GM12878 (cell line): Measurements from ENCODE around the gene IRF2BPL. TPM values are rescaled to one million over a fixed set of nuclear protein-coding genes. Genes with fewer than 3 reads are reported as not detected.

Experiments used
- ATAC-seq: fragments of 200-7000 bp; cut with Tn5 transposase; 3 replicates; pipeline ENCODE4 v1.9.1; 2020; ENCODE audit warnings: mild to moderate bottlenecking, moderate library complexity
- BruUV-seq: library from RNA; stranded (reverse); fragments of 400-500 nt; replicated peaks from 2 replicates; lab custom pipeline; 2021; lab: Mats Ljungman, UMichigan
- CTCF ChIA-PET: fragments of 300-600 bp; sonication (Branson Sonifier 250); formaldehyde crosslinking; extraction: SDS; loops from one replicate; lab custom pipeline; 2021; ENCODE audit warnings: inconsistent platforms; lab: Yijun Ruan, JAX
- POLR2A ChIA-PET: fragments of 350-600 bp; formaldehyde crosslinking; extraction: SDS; loops from one replicate; lab custom pipeline; 2021; ENCODE audit warnings: inconsistent platforms; lab: Charles Lee
- RAD21 ChIA-PET: fragments of 300-600 bp; sonication (Branson Sonifier 250); formaldehyde crosslinking; loops from one replicate; lab custom pipeline; 2023; ENCODE audit warnings: antibody characterized with exemption; ENCODE audit not compliant: unreplicated experiment; lab: Charles Lee
- SMC1A ChIA-PET: fragments of 300-600 bp; sonication (Branson Sonifier 250); formaldehyde crosslinking; loops from one replicate; lab custom pipeline; 2023; ENCODE audit not compliant: unreplicated experiment, uncharacterized antibody; lab: Charles Lee
- DNase-seq: peaks from one replicate; pipeline ENCODE4 v3.0.0-alpha.2; 2011; ENCODE audit warnings: low read depth, low spot score
- FAIRE-seq: peaks from 3 replicates; lab custom pipeline; 2011; peaks lifted over from hg19 to GRCh38; lab: Jason Lieb, UNC
- H2AFZ ChIP-seq: 2 replicates; pipeline ENCODE4 v1.6.0; 2011; ENCODE audit warnings: low read depth, low read length, control low read depth; ENCODE audit not compliant: control insufficient read depth
- H3K27ac ChIP-seq: 2 replicates; pipeline ENCODE4 v1.5.1; 2011; ENCODE audit warnings: control low read depth; ENCODE audit not compliant: control insufficient read depth, insufficient read depth
- H3K27me3 ChIP-seq, 2 experiments: replicated peaks in 1 of 2; 2 replicates each; pipeline versions ENCODE4 v1.6.0 to v1.6.1; 2011; ENCODE audit warnings: low read length in 1 of 2; ENCODE audit not compliant: control insufficient read depth in 2 of 2, insufficient read depth in 2 of 2
- H3K36me3 ChIP-seq, 2 experiments: 2 replicates each; pipeline ENCODE4 v1.5.1; 2011; ENCODE audit warnings: low read length in 1 of 2; ENCODE audit not compliant: control insufficient read depth in 2 of 2, insufficient read depth in 2 of 2
- H3K4me1 ChIP-seq: 2 replicates; pipeline ENCODE4 v1.6.1; 2011; ENCODE audit warnings: mild to moderate bottlenecking, low read length, moderate library complexity, mixed read lengths; ENCODE audit not compliant: control insufficient read depth, insufficient read depth
- H3K4me2 ChIP-seq: 2 replicates; pipeline ENCODE4 v1.6.0; 2011; ENCODE audit warnings: control low read depth; ENCODE audit not compliant: control insufficient read depth, insufficient read depth
- H3K4me3 ChIP-seq: fragments of 200-600 bp; sonication (generic); 2 replicates; pipeline ENCODE4 v1.5.1; 2016
- H3K79me2 ChIP-seq: 2 replicates; pipeline ENCODE4 v1.6.0; 2011; ENCODE audit warnings: low read length; ENCODE audit not compliant: control insufficient read depth, insufficient read depth
- H3K9ac ChIP-seq: 2 replicates; pipeline ENCODE4 v1.8.0; 2011; ENCODE audit warnings: low read length, control low read depth, mixed read lengths; ENCODE audit not compliant: control insufficient read depth, insufficient read depth
- H3K9me3 ChIP-seq: replicated peaks from 3 replicates; pipeline ENCODE4 v1.5.1; 2011; ENCODE audit warnings: mild to moderate bottlenecking, low read length; ENCODE audit not compliant: control insufficient read depth, insufficient read depth
- H4K20me1 ChIP-seq: 2 replicates; pipeline ENCODE4 v1.6.0; 2011; ENCODE audit not compliant: control insufficient read depth, insufficient read depth
- HDAC2 ChIP-seq: fragments of 200-600 bp; sonication (generic); IDR thresholded peaks from 2 replicates; pipeline ENCODE4 v1.6.1; 2017
- JUND ChIP-seq: IDR thresholded peaks from 2 replicates; pipeline ENCODE4 v1.6.1; 2012; ENCODE audit warnings: low read depth, mild to moderate bottlenecking, low read length, improper control_type of control experiment, moderate library complexity
- KAT2A ChIP-seq: conservative IDR thresholded peaks from 2 replicates; pipeline ENCODE4 v1.6.1; 2011; ENCODE audit warnings: low read depth, low read length; ENCODE audit not compliant: control insufficient read depth
- NFXL1 ChIP-seq: fragments of 450-650 bp; IDR thresholded peaks from 2 replicates; pipeline ENCODE4 v1.6.1; 2017; ENCODE audit warnings: antibody characterized with exemption, mild to moderate bottlenecking, borderline replicate concordance
- NKRF ChIP-seq: fragments of 450-650 bp; conservative IDR thresholded peaks from 2 replicates; pipeline ENCODE4 v1.6.1; 2017; ENCODE audit warnings: mild to moderate bottlenecking, moderate library complexity
- PML ChIP-seq: IDR thresholded peaks from 2 replicates; pipeline ENCODE4 v1.6.1; 2012; ENCODE audit warnings: low read length, inconsistent platforms
- SKIL ChIP-seq: fragments of 450-650 bp; IDR thresholded peaks from 2 replicates; pipeline ENCODE4 v1.6.1; 2017; ENCODE audit warnings: mild to moderate bottlenecking, low read depth, inconsistent platforms; ENCODE audit not compliant: poor library complexity, severe bottlenecking
- ZBED1 ChIP-seq: IDR thresholded peaks from 2 replicates; pipeline ENCODE4 v1.6.1; 2016; ENCODE audit warnings: borderline replicate concordance
- ZNF24 ChIP-seq: fragments of 450-650 bp; IDR thresholded peaks from 2 replicates; pipeline ENCODE4 v1.6.1; 2017; ENCODE audit warnings: antibody characterized with exemption, mild to moderate bottlenecking
- ZNF592 ChIP-seq: fragments of 450-650 bp; IDR thresholded peaks from 2 replicates; pipeline ENCODE4 v1.6.1; 2017; ENCODE audit warnings: mild to moderate bottlenecking, moderate library complexity
- WGBS: methylation state at CpG from one replicate; pipeline ENCODE4 v1.1.6; 2016; ENCODE audit warnings: low lambda C conversion rate; ENCODE audit not compliant: insufficient replicate concordance, insufficient coverage; ENCODE audit errors: missing lambda C conversion rate; 5-methylcytosine and 5-hydroxymethylcytosine counted together
- in situ Hi-C: fragments of 300-500 bp; cut with MboI; formaldehyde crosslinking; loops from 9 replicates; pipeline ENCODE4 v1.14.3; 2018; ENCODE audit warnings: mixed read lengths
- intact Hi-C: fragments of 100-400 bp; cut with micrococcal nuclease; formaldehyde crosslinking; loops from one replicate; pipeline ENCODE4 v1.14.2; 2022; ENCODE audit not compliant: unreplicated experiment
- polyA plus RNA-seq, 11 experiments: library from polyadenylated mRNA; depleted of rRNA in 4 of 11; unstranded in 6 of 11; stranded (reverse) in 5 of 11; fragments of >200 nt; fragmentation: Nextera tagmentation in 4 of 11; fragmentation: Illumina TruSeq in 1 of 11; extraction: Ambion mirVana in 4 of 11; extraction: Trizol in 1 of 11; gene quantifications; 1 replicate in 1 of 11; 2 replicates in 10 of 11; pipeline versions ENCODE4 v1.2.1 to v1.2.3, GENCODE V29; 2011 to 2016; ENCODE audit warnings: inconsistent platforms in 2 of 11, missing spikeins in 2 of 11, low read depth in 1 of 11
- total RNA-seq, 4 experiments: library from RNA; depleted of rRNA in 3 of 4; stranded (reverse); fragments of >200 nt in 3 of 4; fragmentation: Illumina TruSeq in 1 of 4; extraction: Trizol in 1 of 4; gene quantifications; 2 replicates each; pipeline versions ENCODE4 v1.2.1 to v1.2.3, GENCODE V29; 2013 to 2021

The IRF2BPL gene
- total and polyA plus RNA-seq, 10 of the 15 experiments (the other 5 are each of a cell fraction or from before 2014, with no cell fraction given): 1.2 to 34.5 (median 3.1) TPM

- CTCF ChIA-PET: interaction anchor here (1.2 to 1.6 kb wide), 3 partner anchors 14 to 94 kb away, joined by 3 to 4 read pairs (median 4); no protein-coding TSS in a partner anchor
- 73% methylated on average over 16 of the region's 18 CpGs for WGBS
- POLR2A ChIA-PET: interaction anchor here (1.4 kb wide), 1 partner anchor 24 kb away, joined by 3 read pairs; no protein-coding TSS in a partner anchor
- ATAC-seq (no peak), FAIRE-seq (no peak), DNase-seq (no peak)
- SMC1A ChIA-PET: interaction anchor here (0.9 to 1.6 kb wide), 2 partner anchors 10 to 16 kb away, joined by 3 to 8 read pairs; no protein-coding TSS in a partner anchor
- Histone ChIP-seq H3K27ac (no peak overlapping the region), H3K4me1 (no peaks in the 10 kb centered on the region), H3K36me3 (no peaks in the 10 kb centered on the region), H2AFZ (no peak overlapping the region), H3K4me2 (no peak overlapping the region), H4K20me1 (no peaks in the 10 kb centered on the region), H3K79me2 (no peaks in the 10 kb centered on the region), H3K9me3 (no peaks in the 10 kb centered on the region), H3K4me3 (no peak overlapping the region), H3K27me3 (no peaks in the 10 kb centered on the region), H3K9ac (no peak overlapping the region)
- TF ChIP-seq NFXL1 (no peak), ZBED1 (no peak), PML (no peak), HDAC2 (no peak), KAT2A (no peak), SKIL (no peak), ZNF592 (no peak), JUND (no peak), ZNF24 (no peak), NKRF (no peak)
- no TSS peak for BruUV-seq
- in situ Hi-C loops (no loop called here), intact Hi-C loops (no loop called here)
- RAD21 ChIA-PET: no interaction called here
Measured at GRCh38 chr14:77007183-77007974, 21.1 kb downstream of the IRF2BPL start.
